IMR-90 (cell line): ENCODE measurements around the gene RSPH9. TPM values are rescaled to one million over a fixed set of nuclear protein-coding genes. Genes with fewer than 3 reads are reported as not detected.

Experiments used
- ATAC-seq: fragments of 200-7000 bp; cut with Tn5 transposase; 2 replicates; pipeline ENCODE4 v1.9.1; 2020; ENCODE audit warnings: low read depth, mild to moderate bottlenecking, moderate library complexity
- BruUV-seq: library from RNA; stranded (reverse); fragments of 400-500 nt; replicated peaks from 2 replicates; lab custom pipeline; 2021; lab: Mats Ljungman, UMichigan
- CTCF ChIA-PET: fragments of 300-600 bp; formaldehyde crosslinking; extraction: SDS; loops from one replicate; lab custom pipeline; 2021; ENCODE audit warnings: antibody characterized with exemption; lab: Yijun Ruan, JAX
- POLR2A ChIA-PET: fragments of 300-600 bp; sonication (Branson Sonifier 250); formaldehyde crosslinking; loops from one replicate; lab custom pipeline; 2022; ENCODE audit warnings: antibody characterized with exemption; ENCODE audit not compliant: unreplicated experiment; lab: Charles Lee
- DNase-seq: peaks from one replicate; pipeline ENCODE4 v3.0.0; 2013
- H2AFZ ChIP-seq: replicated peaks from 2 replicates; pipeline ENCODE3; 2013; ENCODE audit warnings: low read length, mild to moderate bottlenecking; ENCODE audit not compliant: poor library complexity
- H2AK5ac ChIP-seq: 2 replicates; pipeline ENCODE4 v1.6.1; 2013; ENCODE audit warnings: low read depth, low read length, inconsistent platforms
- H2AK9ac ChIP-seq: replicated peaks from 2 replicates; pipeline ENCODE3; 2013; ENCODE audit warnings: mild to moderate bottlenecking, low read depth, low read length, moderate library complexity; ENCODE audit not compliant: poor library complexity
- H2BK120ac ChIP-seq: 2 replicates; pipeline ENCODE4 v1.6.1; 2013; ENCODE audit warnings: low read depth, low read length, inconsistent platforms
- H2BK15ac ChIP-seq: 3 replicates; pipeline ENCODE4 v1.6.1; 2013; ENCODE audit warnings: low read depth, low read length, inconsistent platforms
- H2BK20ac ChIP-seq: 2 replicates; pipeline ENCODE4 v1.6.1; 2013; ENCODE audit warnings: low read depth, mild to moderate bottlenecking, inconsistent platforms, low read length, moderate library complexity
- H2BK5ac ChIP-seq: 2 replicates; pipeline ENCODE4 v1.6.1; 2013; ENCODE audit warnings: mild to moderate bottlenecking, low read depth, low read length, inconsistent platforms; ENCODE audit not compliant: poor library complexity, severe bottlenecking
- H3K14ac ChIP-seq: replicated peaks from 2 replicates; pipeline ENCODE4 v1.6.1; 2013; ENCODE audit warnings: low read depth, low read length, inconsistent platforms
- H3K18ac ChIP-seq: 2 replicates; pipeline ENCODE4 v1.6.1; 2013; ENCODE audit warnings: low read depth, low read length, control low read depth
- H3K23ac ChIP-seq: 2 replicates; pipeline ENCODE4 v1.6.1; 2013; ENCODE audit warnings: low read depth, low read length, inconsistent platforms
- H3K27ac ChIP-seq: 2 replicates; pipeline ENCODE4 v1.5.1; 2013; ENCODE audit warnings: mild to moderate bottlenecking, control low read depth, low read length; ENCODE audit not compliant: insufficient read depth
- H3K27me3 ChIP-seq: 2 replicates; pipeline ENCODE4 v1.6.1; 2013; ENCODE audit warnings: low read length; ENCODE audit not compliant: control insufficient read depth, insufficient read depth
- H3K36me3 ChIP-seq: 2 replicates; pipeline ENCODE4 v1.6.1; 2013; ENCODE audit warnings: low read length, mixed read lengths; ENCODE audit not compliant: control insufficient read depth, insufficient read depth
- H3K4ac ChIP-seq: 2 replicates; pipeline ENCODE4 v1.6.1; 2013; ENCODE audit warnings: low read depth, low read length, inconsistent platforms
- H3K4me1 ChIP-seq: 2 replicates; pipeline ENCODE4 v1.6.1; 2013; ENCODE audit warnings: low read length, mixed read lengths; ENCODE audit not compliant: control insufficient read depth, insufficient read depth
- H3K4me2 ChIP-seq: 2 replicates; pipeline ENCODE4 v1.6.1; 2013; ENCODE audit warnings: low read depth, mild to moderate bottlenecking, control low read depth, low read length, moderate library complexity
- H3K4me3 ChIP-seq: 2 replicates; pipeline ENCODE4 v1.5.1; 2013; ENCODE audit warnings: low read depth, mild to moderate bottlenecking, control low read depth, low read length, moderate library complexity; ENCODE audit not compliant: insufficient read depth
- H3K56ac ChIP-seq: 2 replicates; pipeline ENCODE4 v1.6.1; 2013; ENCODE audit warnings: low read length, inconsistent platforms; ENCODE audit not compliant: insufficient read depth; ENCODE audit errors: extremely low read depth
- H3K79me1 ChIP-seq, 2 experiments: 2 replicates each; pipeline ENCODE4 v1.6.1; 2013; ENCODE audit warnings: low read length in 2 of 2, inconsistent platforms in 1 of 2, low read depth in 1 of 2
- H3K9ac ChIP-seq: 2 replicates; pipeline ENCODE4 v1.6.1; 2013; ENCODE audit warnings: low read depth, low read length, control low read depth
- H3K9me1 ChIP-seq: 2 replicates; pipeline ENCODE4 v1.6.1; 2013; ENCODE audit warnings: low read length, inconsistent platforms; ENCODE audit not compliant: insufficient read depth
- H3K9me3 ChIP-seq: 2 replicates; pipeline ENCODE4 v1.6.1; 2013; ENCODE audit warnings: low read length; ENCODE audit not compliant: control insufficient read depth, insufficient read depth
- H4K20me1 ChIP-seq: 2 replicates; pipeline ENCODE4 v1.6.1; 2013; ENCODE audit warnings: low read length, inconsistent platforms; ENCODE audit not compliant: insufficient read depth
- H4K5ac ChIP-seq: 2 replicates; pipeline ENCODE4 v1.6.1; 2013; ENCODE audit warnings: mild to moderate bottlenecking, low read depth, low read length, control low read depth
- H4K8ac ChIP-seq, 2 experiments: 2 replicates each; pipeline ENCODE4 v1.6.1; 2013; ENCODE audit warnings: low read depth in 2 of 2, low read length in 2 of 2, control low read depth in 1 of 2, inconsistent platforms in 1 of 2
- H4K91ac ChIP-seq: 2 replicates; pipeline ENCODE4 v1.6.1; 2013; ENCODE audit warnings: low read depth, low read length, inconsistent platforms; ENCODE audit not compliant: insufficient read depth
- CTCF ChIP-seq: conservative IDR thresholded peaks from 2 replicates; pipeline ENCODE4 v1.5.1; 2012; ENCODE audit warnings: mild to moderate bottlenecking, low read depth, low read length, improper control_type of control experiment
- RAD21 ChIP-seq: IDR thresholded peaks from 2 replicates; pipeline ENCODE4 v1.6.1; 2012; ENCODE audit warnings: low read length, improper control_type of control experiment
- RCOR1 ChIP-seq: IDR thresholded peaks from 2 replicates; pipeline ENCODE4 v1.6.1; 2012; ENCODE audit warnings: mild to moderate bottlenecking, low read length, improper control_type of control experiment; ENCODE audit not compliant: insufficient replicate concordance
- WGBS, 2 experiments: methylation state at CpG; one replicate each; pipeline versions ENCODE4 v1.1.5 to v1.1.7; 2013; ENCODE audit warnings: missing lambda C conversion rate in 2 of 2; ENCODE audit not compliant: insufficient read length in 1 of 2; ENCODE audit errors: extremely low coverage in 2 of 2; 5-methylcytosine and 5-hydroxymethylcytosine counted together
- dilution Hi-C: fragments of 300-500 bp; cut with HindIII; formaldehyde crosslinking; loops from one replicate; pipeline ENCODE4 v1.14.3; 2018; ENCODE audit warnings: low sequenced_read_pairs; ENCODE audit not compliant: unreplicated experiment
- in situ Hi-C: fragments of 300-500 bp; cut with MboI; formaldehyde crosslinking; loops from 3 replicates; pipeline ENCODE4 v1.14.3; 2019; ENCODE audit warnings: low sequenced_read_pairs, inconsistent platforms, mixed read lengths
- intact Hi-C: fragments of 100-400 bp; cut with micrococcal nuclease; formaldehyde crosslinking; loops from 2 replicates; pipeline ENCODE4 v1.10.0; 2022
- polyA plus RNA-seq, 3 experiments: library from polyadenylated mRNA; depleted of rRNA; stranded (reverse); fragments of >200 nt; gene quantifications; 2 replicates each; pipeline ENCODE4 v1.2.3, GENCODE V29; 2012; ENCODE audit warnings: low replicate concordance in 1 of 3
- total RNA-seq: library from RNA; depleted of rRNA; stranded (reverse); fragments of >200 nt; gene quantifications from 2 replicates; pipeline ENCODE4 v1.2.3, GENCODE V29; 2012

The RSPH9 gene
- total and polyA plus RNA-seq, 2 of the 4 experiments (the other 2 are of a cell fraction), result 0.18 to 0.21 TPM

- Histone ChIP-seq H2BK15ac (no peak overlapping the region), H2BK20ac (no peak overlapping the region), H2BK5ac (no peak overlapping the region), H3K79me1 (peaks cover 37% of the 10 kb centered on the region in 2 experiments), H3K36me3 (peaks cover 69% of the 10 kb centered on the region), H2AFZ (no peak overlapping the region), H3K9me1 (0 out of 2 replicates have a peak, but pooled peaks cover 3% of the 10 kb centered on the region), H3K4me2 (no peak overlapping the region), H4K8ac (no peak overlapping the region), H2AK9ac (no peak overlapping the region), H3K4ac (no peak overlapping the region), H4K5ac (no peak overlapping the region), H3K14ac (no peak overlapping the region), H4K91ac (no peak overlapping the region), H3K27me3 (no peaks in the 10 kb centered on the region), H3K18ac (no peak overlapping the region), H3K56ac (no peak overlapping the region), H3K23ac (no peak overlapping the region), H3K4me1 (no peaks in the 10 kb centered on the region; the same call in 1 of the 2 replicates), H3K9ac (no peak overlapping the region), H4K20me1 (peaks cover 13% of the 10 kb centered on the region), H2AK5ac (no peak overlapping the region), H3K4me3 (no peak overlapping the region), H2BK120ac (no peak overlapping the region), H3K9me3 (no peaks in the 10 kb centered on the region), H3K27ac (no peak overlapping the region)
- CTCF ChIA-PET, result no interaction called here
- intact Hi-C loops (no loop called here), dilution Hi-C loops (no loop called here), in situ Hi-C loops (no loop called here)
- DNase-seq, result no peak
- TF ChIP-seq CTCF, result no peak
- no peak for TF ChIP-seq RCOR1
- no peak for TF ChIP-seq RAD21
- 100% methylated on average over 1 of the region's 7 CpGs; no CpG with 5 or more reads in 1 of the 2 experiments for WGBS, 2 experiments
- POLR2A ChIA-PET, result no interaction called here
- no TSS peak for BruUV-seq
- ATAC-seq, result no peak
Measured at GRCh38 chr6:43677759-43678158, 32.9 kb downstream of the RSPH9 start.
